Erythroblast (primary cell): Measurements from ENCODE around the gene TNFAIP8.
"Not testable (repeated sequence)": the region's sequence is repeated elsewhere in the genome, so short reads cannot be mapped to it uniquely, and the experiment has no call there.

ENCODE experiments used
- DNase-seq, 2 experiments: peaks; one replicate each; lab custom pipeline; 2025; lab: John Stamatoyannopoulos, UW
- GATA1 ChIP-seq: IDR thresholded peaks from 2 replicates; pipeline ENCODE4 v1.6.1; 2011; ENCODE audit warnings: low read depth, mild to moderate bottlenecking, control low read depth, low read length, moderate library complexity
- POLR2A ChIP-seq: IDR thresholded peaks from 2 replicates; pipeline ENCODE4 v1.6.1; 2011; ENCODE audit warnings: mild to moderate bottlenecking, low read length

The TNFAIP8 gene

GRCh38 chr5:119435436-119436132 is 79.8 kb downstream of the TNFAIP8 start:
- TF ChIP-seq GATA1, result no peak
- peak; percentile 73 to 77 for DNase-seq

- peak in 1 of 2 experiments; percentile 35 for DNase-seq
These were observed 82.2 kb downstream of the TNFAIP8 start for GRCh38 chr5:119437785-119438586.

- DNase-seq, result peak; percentile 68 to 72
These were observed 82.7 kb downstream of the TNFAIP8 start for GRCh38 chr5:119438587-119438917.

GRCh38 chr5:119439140-119439631 is 83.4 kb downstream of the TNFAIP8 start:
- DNase-seq, result peak; percentile 48 to 52
- TF ChIP-seq POLR2A (no peak), GATA1 (no peak)

GRCh38 chr5:119439632-119440031 is 83.8 kb downstream of the TNFAIP8 start:
- DNase-seq, result not testable (repeated sequence)

- DNase-seq, result not testable (repeated sequence)
These were observed 88.8 kb downstream of the TNFAIP8 start for GRCh38 chr5:119444643-119445042.

GRCh38 chr5:119445544-119445943 is 89.7 kb downstream of the TNFAIP8 start:
- DNase-seq, result no peak
- TF ChIP-seq POLR2A, result no peak
- TF ChIP-seq GATA1, result no peak
